GM19455 (cell line): ENCODE results near the gene PTRH1.
"Not testable (repeated sequence)": the region's sequence is repeated elsewhere in the genome, so short reads cannot be mapped to it uniquely, and the experiment has no call there.

ENCODE experiments used
- ATAC-seq: cut with Tn5 transposase; IDR thresholded peaks from one replicate; pipeline ENCODE4 v1.9.1; 2021; ENCODE audit not compliant: unreplicated experiment

The PTRH1 gene

GRCh38 chr9:127715470-127716337 is at the start of gene PTRH1, which contains the start of gene TTC16:
PTRH1 (minus strand) TSS chr9:127715663; CDS start chr9:127715639, 24 bp downstream.
TTC16 (plus strand) TSS chr9:127716079; CDS start chr9:127716146, 67 bp downstream.
- peak; percentile 94 for ATAC-seq

GRCh38 chr9:127763918-127764384 is 48.5 kb upstream of the PTRH1 start:
- no peak for ATAC-seq

GRCh38 chr9:127762111-127762676 is 46.7 kb upstream of the PTRH1 start:
- no peak for ATAC-seq

GRCh38 chr9:127761491-127761956 is 46.1 kb upstream of the PTRH1 start:
- no peak for ATAC-seq

GRCh38 chr9:127761061-127761460 is 45.6 kb upstream of the PTRH1 start:
- no peak for ATAC-seq

GRCh38 chr9:127758843-127759242 is 43.4 kb upstream of the PTRH1 start:
- no peak for ATAC-seq

- ATAC-seq, result not testable (repeated sequence)
Observed at GRCh38 chr9:127756776-127757175, 41.3 kb upstream of the PTRH1 start.

- no peak for ATAC-seq
Observed at GRCh38 chr9:127756233-127756632, 40.8 kb upstream of the PTRH1 start.

GRCh38 chr9:127755061-127756060 is 39.9 kb upstream of the PTRH1 start:
- ATAC-seq, result no peak

GRCh38 chr9:127754099-127755060 is 38.9 kb upstream of the PTRH1 start:
- ATAC-seq, result no peak

- no peak for ATAC-seq
Observed at GRCh38 chr9:127753622-127754021, 38.2 kb upstream of the PTRH1 start.

- ATAC-seq, result no peak
Observed at GRCh38 chr9:127753148-127753547, 37.7 kb upstream of the PTRH1 start.

GRCh38 chr9:127751269-127752054 is 36.0 kb upstream of the PTRH1 start:
- no peak for ATAC-seq

- no peak for ATAC-seq
Observed at GRCh38 chr9:127749090-127749787, 33.8 kb upstream of the PTRH1 start.

- ATAC-seq, result no peak
Observed at GRCh38 chr9:127746959-127747569, 31.6 kb upstream of the PTRH1 start.

GRCh38 chr9:127744398-127745110 is 29.1 kb upstream of the PTRH1 start:
- no peak for ATAC-seq

- no peak for ATAC-seq
Observed at GRCh38 chr9:127742435-127743088, 27.1 kb upstream of the PTRH1 start.
